Upper lobe of left lung (tissue), 6 donors: ENCODE results near the gene MCHR2. TPM values are rescaled to one million over a fixed set of nuclear protein-coding genes. Genes with fewer than 3 reads are reported as not detected.
A peak's percentile ranks its signal among the peaks of the same experiment; 100 is the strongest.

Source experiments
- ATAC-seq, 2 donors: fragments of 200-7000 bp; cut with Tn5 transposase; one replicate each; pipeline ENCODE4 v1.9.1; 2022; ENCODE audit warnings: mild to moderate bottlenecking in 2 of 2, moderate library complexity in 2 of 2; ENCODE audit not compliant: low FRiP score in 2 of 2
- DNase-seq, 2 donors: peaks; one replicate each; pipeline ENCODE4 v3.0.0-alpha.2; 2019 to 2020
- H3K27ac ChIP-seq, 4 donors: fragments of 200-600 bp; sonication (generic); one replicate each; pipeline ENCODE4 v1.5.1; 2016 to 2019
- H3K27me3 ChIP-seq, 4 donors: fragments of 200-600 bp; sonication (generic); one replicate each; pipeline ENCODE4 v1.5.1; 2017 to 2019
- H3K36me3 ChIP-seq, 4 donors: fragments of 200-600 bp; sonication (generic); one replicate each; pipeline ENCODE4 v1.5.1; 2016 to 2019
- H3K4me1 ChIP-seq, 4 donors: fragments of 200-600 bp; sonication (generic); one replicate each; pipeline ENCODE4 v1.5.1; 2018 to 2019
- H3K4me3 ChIP-seq, 4 donors: fragments of 200-600 bp; sonication (generic); one replicate each; pipeline ENCODE4 v1.5.1; 2017 to 2019; ENCODE audit warnings: mild to moderate bottlenecking in 2 of 4, moderate library complexity in 1 of 4
- H3K9me3 ChIP-seq, 4 donors: fragments of 200-600 bp; sonication (generic); one replicate each; pipeline ENCODE4 v1.5.1; 2018 to 2019
- CTCF ChIP-seq, 6 experiments: fragments of 450-650 bp in 4 of 6; fragments of 200-600 bp in 2 of 6; sonication (generic) in 2 of 6; IDR thresholded peaks; one replicate each; pipeline ENCODE4 v1.5.1; 2016 to 2019; ENCODE audit warnings: antibody characterized with exemption in 6 of 6
- EP300 ChIP-seq, 4 donors: sonication (generic); formaldehyde crosslinking; IDR thresholded peaks; one replicate each; pipeline ENCODE4 v1.5.1; 2017; ENCODE audit warnings: antibody characterized with exemption in 4 of 4, control low read depth in 2 of 4
- POLR2A ChIP-seq, 4 donors: fragments of 450-650 bp; IDR thresholded peaks; one replicate each; pipeline ENCODE4 v1.5.1; 2016 to 2017; ENCODE audit warnings: antibody characterized with exemption in 4 of 4, mild to moderate bottlenecking in 2 of 4
- POLR2AphosphoS5 ChIP-seq, 2 donors: sonication (generic); formaldehyde crosslinking; IDR thresholded peaks; one replicate each; pipeline ENCODE4 v1.5.1; 2017; ENCODE audit warnings: antibody characterized with exemption in 2 of 2
- WGBS, 2 donors: methylation state at CpG; one replicate each; pipeline ENCODE4 v1.1.5; 2017 to 2018; 5-methylcytosine and 5-hydroxymethylcytosine counted together
- total RNA-seq, 6 donors: library from RNA; depleted of rRNA in 4 of 6; stranded (reverse); fragments of >200 nt in 4 of 6; gene quantifications; one replicate each; pipeline versions ENCODE4 v1.1.0 to v1.2.1, GENCODE V29; 2016 to 2021
- donor health status: DM: no; HTN: no; CAD: no; lungs with moderate emphysema.
- donor health status: DM: no; HTN: yes; CAD: no; lungs with severe emphysema.

Gene MCHR2
- total RNA-seq, 6 donors from 2014 or later = not detected

GRCh38 chr6:99912657-99913056 lies 81.4 kb downstream of the MCHR2 start:
- TF ChIP-seq CTCF (IDR thresholded peaks at IDR 0.05) (no peak), EP300 (IDR thresholded peaks at IDR 0.05) (no peak), POLR2AphosphoS5 (IDR thresholded peaks at IDR 0.05) (no peak), POLR2A (IDR thresholded peaks at IDR 0.05) (no peak)
- no peaks in the 10 kb centered on the region for H3K4me1 ChIP-seq
- DNase-seq (no peak), ATAC-seq (no peak)
- no peaks in the 10 kb centered on the region for H3K9me3 ChIP-seq
- H3K27ac ChIP-seq = no peak overlapping the region
- WGBS, 2 donors = 52 to 66% methylated on average over 4 of the region's 4 CpGs
- no peaks in the 10 kb centered on the region for H3K27me3 ChIP-seq
- H3K4me3 ChIP-seq = no peak overlapping the region
- no peaks in the 10 kb centered on the region for H3K36me3 ChIP-seq

GRCh38 chr6:99905209-99906106 lies 88.6 kb downstream of the MCHR2 start:
- H3K4me3 ChIP-seq = no peak overlapping the region
- no peaks in the 10 kb centered on the region for H3K36me3 ChIP-seq
- 51 to 57% methylated on average over 4 of the region's 4 CpGs for WGBS, 2 donors
- peak in 1 of 2 donors; percentile 50 for ATAC-seq
- no peaks in the 10 kb centered on the region for H3K9me3 ChIP-seq
- no peaks in the 10 kb centered on the region for H3K27me3 ChIP-seq
- no peaks in the 10 kb centered on the region for H3K4me1 ChIP-seq
- TF ChIP-seq CTCF (IDR thresholded peaks at IDR 0.05) (peak in 4 of 6 experiments; percentile 31 to 49 (median 35)), POLR2AphosphoS5 (IDR thresholded peaks at IDR 0.05) (no peak)
- peak in 1 of 2 donors; percentile 21 for DNase-seq
- no peak overlapping the region for H3K27ac ChIP-seq

DNA sequence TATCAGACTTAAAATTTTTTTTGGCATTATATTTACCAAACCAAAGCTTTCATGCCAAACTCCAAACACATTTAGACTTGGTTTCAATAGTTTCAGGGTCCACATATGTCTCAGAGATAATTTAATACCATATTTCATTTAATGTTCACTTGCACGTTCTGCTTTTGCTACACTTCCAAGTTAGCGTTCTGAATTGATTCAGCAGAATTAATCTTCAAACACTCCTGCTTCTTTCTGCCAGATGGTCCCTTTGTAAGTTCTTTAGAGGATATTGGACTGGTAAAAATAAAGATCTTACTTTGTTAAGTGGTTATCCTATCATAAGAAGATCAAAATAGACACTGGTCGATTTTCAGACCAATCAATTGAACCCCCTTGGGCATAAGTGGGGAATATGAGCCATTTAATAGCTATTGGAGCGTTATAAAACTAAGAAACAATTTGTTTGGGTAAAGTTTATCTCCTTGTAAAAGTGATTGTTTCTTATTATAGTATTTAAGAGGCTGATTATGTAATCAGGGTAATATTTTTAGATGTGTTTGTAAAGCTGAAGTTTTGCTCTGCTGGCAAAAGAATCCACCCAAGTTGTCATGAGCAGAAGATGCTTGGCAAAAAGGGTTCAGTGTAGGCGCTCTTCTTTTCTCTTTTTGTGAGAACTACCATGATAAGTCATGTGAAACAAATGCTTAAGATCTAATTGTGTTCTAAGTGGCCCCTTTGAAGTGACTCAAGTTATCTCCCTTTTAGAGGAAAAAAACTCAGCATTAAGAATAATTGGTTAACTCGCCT lies 92.2 kb downstream of the MCHR2 start:
- TF ChIP-seq EP300 (IDR thresholded peaks at IDR 0.05) (no peak), CTCF (IDR thresholded peaks at IDR 0.05) (no peak), POLR2AphosphoS5 (IDR thresholded peaks at IDR 0.05) (no peak), POLR2A (IDR thresholded peaks at IDR 0.05) (no peak)
- H3K27me3 ChIP-seq = no peaks in the 10 kb centered on the region
- no peak for DNase-seq
- no peak for ATAC-seq
- H3K9me3 ChIP-seq = no peaks in the 10 kb centered on the region
- WGBS, 2 donors = 54 to 63% methylated on average over 6 of the region's 6 CpGs
- no peaks in the 10 kb centered on the region for H3K4me1 ChIP-seq
- H3K4me3 ChIP-seq = no peak overlapping the region
- H3K36me3 ChIP-seq = no peaks in the 10 kb centered on the region
- no peak overlapping the region for H3K27ac ChIP-seq

DNA sequence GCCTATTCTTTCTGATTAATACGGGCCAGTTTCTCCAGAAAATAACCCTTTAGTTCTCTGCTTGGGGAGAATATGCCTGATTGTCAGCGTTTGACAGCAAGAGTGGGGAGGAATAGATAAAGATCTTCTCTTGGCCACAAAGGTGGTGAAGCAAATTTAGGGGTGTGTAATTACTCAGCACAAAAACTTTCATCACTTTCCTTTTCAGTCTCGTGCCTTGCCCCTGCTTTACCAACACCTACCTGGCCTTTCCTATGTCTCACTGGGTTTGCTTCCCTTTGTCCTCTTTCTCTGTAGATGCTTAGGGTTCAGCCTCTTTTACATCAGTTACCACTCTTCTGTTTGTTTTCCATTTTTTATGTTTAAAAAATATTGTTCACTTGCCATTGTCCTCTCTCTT lies 99.2 kb downstream of the MCHR2 start:
- Histone ChIP-seq H3K4me1 (no peaks in the 10 kb centered on the region), H3K36me3 (no peaks in the 10 kb centered on the region), H3K9me3 (no peaks in the 10 kb centered on the region), H3K4me3 (no peak overlapping the region), H3K27ac (no peak overlapping the region), H3K27me3 (no peaks in the 10 kb centered on the region)
- TF ChIP-seq CTCF (IDR thresholded peaks at IDR 0.05) (no peak), POLR2A (IDR thresholded peaks at IDR 0.05) (no peak), POLR2AphosphoS5 (IDR thresholded peaks at IDR 0.05) (no peak), EP300 (IDR thresholded peaks at IDR 0.05) (no peak)
- DNase-seq (no peak), ATAC-seq (no peak)
- WGBS, 2 donors = 66 to 75% methylated on average over 3 of the region's 3 CpGs
